HepG2 (cell line): ENCODE results near the gene NPHP3. TPM values are rescaled to one million over a fixed set of nuclear protein-coding genes. Genes with fewer than 3 reads are reported as not detected.

Experiments used
- ATAC-seq: fragments of 200-7000 bp; cut with Tn5 transposase; 3 replicates; pipeline ENCODE4 v1.9.1; 2020; ENCODE audit warnings: mild to moderate bottlenecking, moderate library complexity
- Bru-seq: library from RNA; stranded (reverse); fragments of 400-500 nt; gene quantifications from one replicate; lab custom pipeline; 2021; lab: Mats Ljungman, UMichigan
- BruChase-seq, 2 experiments: library from RNA; stranded (reverse); fragments of 400-500 nt; gene quantifications; one replicate each; lab custom pipeline; 2021; lab: Mats Ljungman, UMichigan
- BruUV-seq: library from RNA; stranded (reverse); fragments of 400-500 nt; replicated peaks from 2 replicates; lab custom pipeline; 2021; lab: Mats Ljungman, UMichigan
- CTCF ChIA-PET: fragments of 300-600 bp; formaldehyde crosslinking; extraction: SDS; loops from one replicate; lab custom pipeline; 2021; ENCODE audit warnings: low total read pairs, inconsistent platforms, low intra/inter-chr PET ratio; lab: Yijun Ruan, JAX
- POLR2A ChIA-PET: fragments of 350-600 bp; sonication (Branson Sonifier 250); formaldehyde crosslinking; loops from one replicate; lab custom pipeline; 2020; ENCODE audit warnings: antibody characterized with exemption, inconsistent platforms; lab: Yijun Ruan, JAX
- DNase-seq: peaks from one replicate; pipeline ENCODE4 v3.0.0-alpha.2; 2015; ENCODE audit warnings: low spot score
- FAIRE-seq: peaks from 3 replicates; lab custom pipeline; 2011; peaks lifted over from hg19 to GRCh38; lab: Jason Lieb, UNC
- H2AFZ ChIP-seq: one replicate; pipeline ENCODE4 v1.6.1; 2011; ENCODE audit warnings: low read length, inconsistent platforms
- H3K27ac ChIP-seq: fragments of 300-600 bp; 3 replicates; pipeline ENCODE4 v1.8.0; 2011; ENCODE audit warnings: mixed run types, mild to moderate bottlenecking, mixed read lengths, low read length, inconsistent platforms; ENCODE audit not compliant: insufficient read depth; ENCODE audit errors: extremely low read length
- H3K27me3 ChIP-seq, 2 experiments: fragments of 200-600 bp in 1 of 2; 2 replicates in 1 of 2; 3 replicates in 1 of 2; pipeline versions ENCODE4 v1.6.0 to v1.8.0; 2011; ENCODE audit warnings: low read length in 2 of 2, mild to moderate bottlenecking in 2 of 2, moderate library complexity in 2 of 2, inconsistent platforms in 1 of 2; ENCODE audit not compliant: insufficient read depth in 2 of 2, control insufficient read depth in 1 of 2
- H3K36me3 ChIP-seq, 2 experiments: fragments of 200-600 bp in 1 of 2; replicated peaks in 1 of 2; 2 replicates in 1 of 2; 3 replicates in 1 of 2; pipeline versions ENCODE4 v1.5.1 to v1.8.0; 2011; ENCODE audit warnings: low read length in 2 of 2, inconsistent platforms in 1 of 2; ENCODE audit not compliant: insufficient read depth in 2 of 2, control insufficient read depth in 1 of 2
- H3K4me1 ChIP-seq: 2 replicates; pipeline ENCODE4 v1.5.1; 2012; ENCODE audit warnings: low read length, inconsistent platforms; ENCODE audit not compliant: insufficient read depth
- H3K4me2 ChIP-seq: 2 replicates; pipeline ENCODE4 v1.6.0; 2011; ENCODE audit warnings: low read depth, low read length, inconsistent platforms
- H3K4me3 ChIP-seq, 3 experiments: fragments of 200-600 bp in 1 of 3; sonication (generic), shearing (Covaris generic) in 1 of 3; replicated peaks in 1 of 3; 2 replicates each; pipeline ENCODE4 v1.5.1; 2011 to 2016; ENCODE audit warnings: low read length in 3 of 3, inconsistent platforms in 2 of 3, low read depth in 2 of 3, mild to moderate bottlenecking in 2 of 3, control low read depth in 1 of 3, mixed read lengths in 1 of 3; ENCODE audit not compliant: insufficient read depth in 1 of 3
- H3K79me2 ChIP-seq: one replicate; pipeline ENCODE4 v1.6.1; 2011; ENCODE audit warnings: low read length, inconsistent platforms; ENCODE audit not compliant: insufficient read depth
- H3K9ac ChIP-seq: 2 replicates; pipeline ENCODE4 v1.6.0; 2011; ENCODE audit warnings: mild to moderate bottlenecking, low read depth, low read length, inconsistent platforms; ENCODE audit not compliant: insufficient read depth
- H3K9me3 ChIP-seq: 2 replicates; pipeline ENCODE4 v1.5.1; 2012; ENCODE audit warnings: mild to moderate bottlenecking, low read length
- H4K20me1 ChIP-seq: 2 replicates; pipeline ENCODE4 v1.6.0; 2011; ENCODE audit warnings: inconsistent platforms, mild to moderate bottlenecking, low read length, moderate library complexity; ENCODE audit not compliant: insufficient read depth
- ATF4 ChIP-seq, 2 experiments: fragments of 450-650 bp in 1 of 2; sonication (generic) in 1 of 2; formaldehyde crosslinking; IDR thresholded peaks; 2 replicates each; pipeline versions ENCODE4 v1.5.0 to v1.8.0; 2020 to 2022; ENCODE audit warnings: mild to moderate bottlenecking in 1 of 2, missing genetic modification reagents in 1 of 2
- CREB1 ChIP-seq, 2 experiments: fragments of 450-650 bp in 1 of 2; IDR thresholded peaks; 2 replicates each; pipeline ENCODE4 v1.6.1; 2016 to 2017; ENCODE audit warnings: control low read depth in 1 of 2, mild to moderate bottlenecking in 1 of 2, missing compliant biosample characterization in 1 of 2, missing genetic modification characterization in 1 of 2
- ETV5 ChIP-seq: IDR thresholded peaks from 2 replicates; pipeline ENCODE4 v1.6.1; 2018; ENCODE audit warnings: missing biosample characterization, missing genetic modification reagents, inconsistent platforms, borderline replicate concordance
- HINFP ChIP-seq: sonication (generic); formaldehyde crosslinking; IDR thresholded peaks from 2 replicates; pipeline ENCODE4 v1.4.0; 2020; ENCODE audit warnings: low read depth, mild to moderate bottlenecking, missing genetic modification reagents
- NONO ChIP-seq, 2 experiments: fragments of 450-650 bp in 1 of 2; sonication (generic) in 1 of 2; formaldehyde crosslinking in 1 of 2; IDR thresholded peaks in 1 of 2; conservative IDR thresholded peaks in 1 of 2; 2 replicates each; pipeline versions ENCODE4 v1.6.1 to v1.8.0; 2017 to 2022; ENCODE audit warnings: mild to moderate bottlenecking in 1 of 2, missing genetic modification reagents in 1 of 2, moderate library complexity in 1 of 2
- POLR2A ChIP-seq, 2 experiments: IDR thresholded peaks; 2 replicates each; pipeline ENCODE4 v1.6.1; 2011; ENCODE audit warnings: low read depth in 2 of 2, low read length in 2 of 2, mild to moderate bottlenecking in 1 of 2, moderate library complexity in 1 of 2; ENCODE audit not compliant: insufficient read depth in 1 of 2
- POLR2G ChIP-seq: fragments of 200-400 bp; formaldehyde crosslinking; IDR thresholded peaks from 2 replicates; pipeline ENCODE4 v1.6.1; 2018; ENCODE audit warnings: mild to moderate bottlenecking, low read depth, low read length, moderate library complexity
- SALL1 ChIP-seq: sonication (generic); formaldehyde crosslinking; IDR thresholded peaks from 2 replicates; pipeline ENCODE4 v1.8.0; 2022; ENCODE audit warnings: mild to moderate bottlenecking, missing genetic modification reagents
- TSC22D2 ChIP-seq: sonication (generic); formaldehyde crosslinking; IDR thresholded peaks from 2 replicates; pipeline ENCODE4 v1.5.1; 2020; ENCODE audit warnings: missing genetic modification reagents, mild to moderate bottlenecking, borderline replicate concordance
- ZMYM4 ChIP-seq: sonication (generic); formaldehyde crosslinking; IDR thresholded peaks from 2 replicates; pipeline ENCODE4 v1.8.1; 2023; ENCODE audit warnings: mild to moderate bottlenecking, missing genetic modification reagents
- ZNF703 ChIP-seq: sonication (generic); formaldehyde crosslinking; IDR thresholded peaks from 2 replicates; pipeline ENCODE4 v1.5.1; 2020; ENCODE audit warnings: missing genetic modification reagents, mild to moderate bottlenecking, moderate library complexity, borderline replicate concordance
- ZNF841 ChIP-seq: sonication (generic); formaldehyde crosslinking; IDR thresholded peaks from 2 replicates; pipeline ENCODE4 v1.8.1; 2023; ENCODE audit warnings: missing genetic modification reagents, borderline replicate concordance
- WGBS: methylation state at CpG from one replicate; pipeline ENCODE4 v1.1.6; 2017; ENCODE audit warnings: low lambda C conversion rate; 5-methylcytosine and 5-hydroxymethylcytosine counted together
- in situ Hi-C: cut with HindIII; loops from 2 replicates; pipeline ENCODE4 v1.10.0; 2017; ENCODE audit warnings: low pct_unique_long_range_greater_than_20kb; ENCODE audit not compliant: extremely low pct_ligation_motif_present
- intact Hi-C: fragments of 100-400 bp; cut with micrococcal nuclease; formaldehyde crosslinking; loops from one replicate; pipeline ENCODE4 v1.10.0; 2022; ENCODE audit not compliant: unreplicated experiment
- long read RNA-seq, 2 experiments: library from RNA in 1 of 2; library from polyadenylated mRNA in 1 of 2; stranded (forward) in 1 of 2; unstranded in 1 of 2; transcript quantifications; one replicate each; pipeline ENCODE4 v2.0.0, GENCODE V29; 2019 to 2022
- polyA minus RNA-seq, 3 experiments: library from RNA; depleted of rRNA, polyadenylated mRNA; stranded (reverse); fragments of >200 nt; gene quantifications; 2 replicates each; pipeline ENCODE4 v1.2.3, GENCODE V29; 2011; ENCODE audit warnings: low replicate concordance in 1 of 3
- polyA plus RNA-seq, 8 experiments: library from polyadenylated mRNA; depleted of rRNA in 3 of 8; stranded (reverse) in 7 of 8; unstranded in 1 of 8; fragments of >200 nt; fragmentation: Illumina TruSeq in 4 of 8; extraction: Trizol in 4 of 8; gene quantifications; 2 replicates each; pipeline versions ENCODE4 v1.2.1 to v1.2.3, GENCODE V29; 2011 to 2016; ENCODE audit warnings: low read depth in 4 of 8, missing spikeins in 1 of 8, mixed read lengths in 1 of 8; ENCODE audit not compliant: insufficient read depth in 1 of 8
- total RNA-seq, 5 experiments: library from RNA; depleted of rRNA; stranded (reverse); fragments of >200 nt; fragmentation: Illumina TruSeq; extraction: Trizol; gene quantifications; 2 replicates each; pipeline ENCODE4 v1.2.3, GENCODE V29; 2016; ENCODE audit warnings: low read depth in 1 of 5

The NPHP3 gene
- total RNA-seq (2016; rRNA removed; fragmentation: Illumina TruSeq; extraction: Trizol): 8.4 and 11.0 TPM in 2 replicates
- total RNA-seq (2016; cell fraction: cytosol; rRNA removed; fragmentation: Illumina TruSeq; extraction: Trizol; ENCODE audit: low read depth): 11.8 and 13.1 TPM in 2 replicates
- 8.0 and 10.9 TPM in 2 replicates for total RNA-seq (2016; cell fraction: insoluble cytoplasmic fraction; rRNA removed; fragmentation: Illumina TruSeq; extraction: Trizol)
- 6.8 and 8.0 TPM in 2 replicates for total RNA-seq (2016; cell fraction: membrane; rRNA removed; fragmentation: Illumina TruSeq; extraction: Trizol)
- 19.6 and 20.0 TPM in 2 replicates for total RNA-seq (2016; cell fraction: nucleus; rRNA removed; fragmentation: Illumina TruSeq; extraction: Trizol)
- polyA plus RNA-seq (2011; rRNA removed): 15.7 and 20.2 TPM in 2 replicates
- polyA plus RNA-seq (2011; cell fraction: cytosol; rRNA removed): 4.2 and 5.2 TPM in 2 replicates
- 35.7 and 42.8 TPM in 2 replicates for polyA plus RNA-seq (2011; cell fraction: nucleus; rRNA removed)
- polyA plus RNA-seq (2012): 7.4 and 8.7 TPM in 2 replicates
- polyA plus RNA-seq (2016; cell fraction: cytosol; fragmentation: Illumina TruSeq; extraction: Trizol; ENCODE audit: low read depth): 0.60 and 1.1 TPM in 2 replicates
- polyA plus RNA-seq (2016; cell fraction: insoluble cytoplasmic fraction; fragmentation: Illumina TruSeq; extraction: Trizol; ENCODE audit: low read depth): 6.6 and 8.0 TPM in 2 replicates
- polyA plus RNA-seq (2016; cell fraction: membrane; fragmentation: Illumina TruSeq; extraction: Trizol; ENCODE audit: low read depth): 2.1 and 2.2 TPM in 2 replicates
- polyA plus RNA-seq (2016; cell fraction: nucleus; fragmentation: Illumina TruSeq; extraction: Trizol; ENCODE audit: insufficient read depth, low read depth): 34.2 and 40.2 TPM in 2 replicates
- polyA minus RNA-seq (2011; rRNA and poly(A)+ RNA removed; ENCODE audit: low replicate concordance): 8.6 and 9.1 TPM in 2 replicates
- 4.1 and 4.7 TPM in 2 replicates for polyA minus RNA-seq (2011; cell fraction: cytosol; rRNA and poly(A)+ RNA removed)
- 54.2 and 67.7 TPM in 2 replicates for polyA minus RNA-seq (2011; cell fraction: nucleus; rRNA and poly(A)+ RNA removed)
- percentile 85 among the genes with signal in this experiment for Bru-seq, nascent RNA
- percentile 94 among the genes with signal in this experiment for BruChase-seq, experiment 1, labeled RNA remaining after a 6-hour chase
- percentile 92 among the genes with signal in this experiment for BruChase-seq, experiment 2, labeled RNA remaining after a 2-hour chase
- long read RNA-seq, experiment 1: 0 reads
- long read RNA-seq, experiment 2, partial matches to known transcripts: 0 of 1 reads
- long read RNA-seq, experiment 2, other reads (novel, unspliced or antisense): 1 of 1 reads

- Histone ChIP-seq H3K27ac (peak within 1 kb of the TSS; percentile 85), H3K9ac (peak within 1 kb of the TSS; percentile 82), H3K36me3 (peaks cover 2 to 6% of the 10 kb centered on the region in 2 experiments; a peak in 4 of 5 replicates), H2AFZ (peak within 1 kb of the TSS; percentile 75), H3K4me1 (peaks cover 35% of the 10 kb centered on the region), H3K4me2 (peak within 1 kb of the TSS; percentile 85), H4K20me1 (no peaks in the 10 kb centered on the region), H3K79me2 (peaks cover 19% of the 10 kb centered on the region), H3K9me3 (no peaks in the 10 kb centered on the region), H3K4me3 (peak within 1 kb of the TSS; percentile 86 to 90 (median 89)), H3K27me3 (no peaks in the 10 kb centered on the region)
- CTCF ChIA-PET: no interaction called here
- in situ Hi-C loops: no loop called here
- BruUV-seq: no TSS peak
- ATAC-seq (peak; percentile 91), FAIRE-seq (no peak), DNase-seq (peak; percentile 84)
- intact Hi-C loops: loop anchor here (2.0 to 10.0 kb wide), 2 partner anchors 64 to 852 kb away; partner anchors contain the start of genes ACAD11 and CDV3
- POLR2A ChIA-PET: interaction anchor here (0.7 to 1.5 kb wide), 3 partner anchors 12 to 1023 kb away, joined by 3 to 5 read pairs (median 3); partner anchors contain the start of gene UBA5
- 2% methylated on average over 59 of the region's 96 CpGs for WGBS
- TF ChIP-seq SALL1 (peak; percentile 36; the same call in 1 of the 2 replicates), HINFP (CRISPR knock-in tag) (peak; percentile 14; the same call in 1 of the 2 replicates), POLR2G (peak; percentile 63), TSC22D2 (CRISPR knock-in tag) (no peak), ATF4 (CRISPR knock-in tag; IDR thresholded peaks at IDR 0.05) (peak in 1 of 2 experiments; percentile 53; a peak in 1 of 4 replicates), ZNF703 (CRISPR knock-in tag) (no peak), ZMYM4 (peak; percentile 62), POLR2A (IDR thresholded peaks at IDR 0.05; ENCODE audit: insufficient read depth in 1 of 2, low read depth in 2 of 2, low read length in 2 of 2) (peak; percentile 77 to 96), CREB1 (IDR thresholded peaks at IDR 0.05) (no peak), CREB1 (CRISPR knock-in tag; IDR thresholded peaks at IDR 0.05) (no peak), ZNF841 (CRISPR knock-in tag) (peak; percentile 78; the same call in 1 of the 2 replicates), ETV5 (CRISPR knock-in tag) (0 out of 2 replicates have a peak, but pooled peaks have one; percentile 5), NONO (IDR thresholded peaks at IDR 0.05) (no peak), NONO (CRISPR knock-in tag; conservative IDR thresholded peaks at IDR 0.05) (peak; percentile 64)
Observed at GRCh38 chr3:132722165-132723023, at the start of gene NPHP3. TSS of gene NPHP3 (minus strand) at chr3:132722409. CDS start at chr3:132722355, 54 bp downstream.
